Retinal pigment epithelial cell (primary cell): ENCODE data around the gene ABCG1.
"Not testable (repeated sequence)": the region's sequence is repeated elsewhere in the genome, so short reads cannot be mapped to it uniquely, and the experiment has no call there.

ENCODE experiments used
- DNase-seq: peaks from one replicate; pipeline ENCODE4 v3.0.0-alpha.2; 2010; ENCODE audit warnings: low read depth
- H3K4me3 ChIP-seq: 2 replicates; pipeline ENCODE4 v1.5.1; 2011; ENCODE audit warnings: mild to moderate bottlenecking, low read length, control low read depth, moderate library complexity
- TF ChIP-seq, protein P1 (sequence below): conservative IDR thresholded peaks from 2 replicates; pipeline ENCODE4 v1.5.1; 2011; ENCODE audit warnings: low read depth, low read length, control low read depth, inconsistent platforms

The ABCG1 gene

DNA sequence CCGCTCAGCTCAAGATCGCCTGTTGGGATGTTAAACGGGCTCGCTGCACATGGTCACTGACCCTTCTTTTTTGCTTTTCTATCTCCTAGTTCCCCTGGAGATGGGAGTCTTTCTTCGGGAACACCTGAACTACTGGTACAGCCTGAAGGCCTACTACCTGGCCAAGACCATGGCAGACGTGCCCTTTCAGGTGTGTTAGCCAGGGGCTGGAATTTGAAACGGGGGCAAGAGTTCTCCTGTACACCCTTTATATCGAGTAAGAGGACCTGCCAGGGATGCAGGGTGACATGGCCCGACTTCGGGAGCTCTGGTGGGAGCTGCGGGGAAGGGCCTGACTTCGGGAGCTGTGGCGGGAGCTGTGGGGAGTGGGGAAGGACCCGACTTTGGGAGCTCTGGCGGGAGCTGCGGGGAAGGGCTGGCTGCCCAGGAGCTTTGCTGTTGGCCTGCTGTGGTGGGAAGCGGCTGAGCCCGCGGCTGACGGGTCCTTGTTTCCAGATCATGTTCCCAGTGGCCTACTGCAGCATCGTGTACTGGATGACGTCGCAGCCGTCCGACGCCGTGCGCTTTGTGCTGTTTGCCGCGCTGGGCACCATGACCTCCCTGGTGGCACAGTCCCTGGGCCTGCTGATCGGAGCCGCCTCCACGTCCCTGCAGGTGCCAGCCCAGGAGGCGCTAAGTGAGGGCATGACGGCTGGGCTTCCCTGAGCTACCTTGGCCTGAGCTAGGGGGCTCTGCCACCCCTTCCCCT lies 72.2 kb downstream of the ABCG1 start:
- no peak overlapping the region for H3K4me3 ChIP-seq
- no peak for DNase-seq
- TF ChIP-seq, protein P1, sequence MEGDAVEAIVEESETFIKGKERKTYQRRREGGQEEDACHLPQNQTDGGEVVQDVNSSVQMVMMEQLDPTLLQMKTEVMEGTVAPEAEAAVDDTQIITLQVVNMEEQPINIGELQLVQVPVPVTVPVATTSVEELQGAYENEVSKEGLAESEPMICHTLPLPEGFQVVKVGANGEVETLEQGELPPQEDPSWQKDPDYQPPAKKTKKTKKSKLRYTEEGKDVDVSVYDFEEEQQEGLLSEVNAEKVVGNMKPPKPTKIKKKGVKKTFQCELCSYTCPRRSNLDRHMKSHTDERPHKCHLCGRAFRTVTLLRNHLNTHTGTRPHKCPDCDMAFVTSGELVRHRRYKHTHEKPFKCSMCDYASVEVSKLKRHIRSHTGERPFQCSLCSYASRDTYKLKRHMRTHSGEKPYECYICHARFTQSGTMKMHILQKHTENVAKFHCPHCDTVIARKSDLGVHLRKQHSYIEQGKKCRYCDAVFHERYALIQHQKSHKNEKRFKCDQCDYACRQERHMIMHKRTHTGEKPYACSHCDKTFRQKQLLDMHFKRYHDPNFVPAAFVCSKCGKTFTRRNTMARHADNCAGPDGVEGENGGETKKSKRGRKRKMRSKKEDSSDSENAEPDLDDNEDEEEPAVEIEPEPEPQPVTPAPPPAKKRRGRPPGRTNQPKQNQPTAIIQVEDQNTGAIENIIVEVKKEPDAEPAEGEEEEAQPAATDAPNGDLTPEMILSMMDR: no peak

DNA sequence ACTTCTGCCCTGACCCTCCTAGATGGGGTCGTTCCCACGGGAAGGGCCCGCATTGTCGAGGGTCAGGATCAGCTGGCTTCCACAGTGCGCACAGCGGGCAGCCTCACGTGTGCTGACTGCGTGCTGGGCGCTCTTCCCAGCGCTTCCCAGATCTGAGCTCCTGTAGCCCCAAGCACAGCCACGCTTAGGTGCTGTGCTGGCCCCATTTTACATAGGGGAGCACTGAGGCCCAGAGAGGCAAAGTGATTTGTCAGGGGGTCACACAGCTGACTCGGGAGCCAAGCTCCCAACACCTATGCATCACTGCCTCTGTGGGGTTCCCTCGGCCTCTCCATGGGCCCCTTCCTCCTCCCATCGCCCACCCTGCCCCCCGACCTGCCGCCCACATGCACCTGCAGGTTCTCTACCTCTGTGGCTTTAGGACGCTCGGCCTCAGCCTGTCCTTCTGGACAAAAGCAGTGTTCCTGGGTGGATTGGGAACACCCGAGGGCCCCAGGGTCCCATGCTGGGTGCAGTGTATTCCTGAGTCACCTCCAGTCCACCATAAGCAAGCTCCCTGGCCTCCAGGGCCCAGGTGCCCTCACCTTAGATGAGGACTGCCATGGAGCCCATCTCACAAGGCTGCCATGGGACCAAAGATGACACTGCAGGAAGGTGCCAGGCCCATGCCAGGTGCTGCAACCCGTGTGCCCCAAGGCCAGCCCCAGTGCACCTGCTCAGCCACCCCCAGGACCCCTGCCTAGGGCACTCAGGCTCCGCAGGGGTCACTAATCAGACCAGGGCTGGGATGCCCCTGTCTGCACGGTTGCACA lies 73.0 kb downstream of the ABCG1 start:
- TF ChIP-seq, protein P1: no peak
- no peak for DNase-seq
- H3K4me3 ChIP-seq: no peak overlapping the region

DNA sequence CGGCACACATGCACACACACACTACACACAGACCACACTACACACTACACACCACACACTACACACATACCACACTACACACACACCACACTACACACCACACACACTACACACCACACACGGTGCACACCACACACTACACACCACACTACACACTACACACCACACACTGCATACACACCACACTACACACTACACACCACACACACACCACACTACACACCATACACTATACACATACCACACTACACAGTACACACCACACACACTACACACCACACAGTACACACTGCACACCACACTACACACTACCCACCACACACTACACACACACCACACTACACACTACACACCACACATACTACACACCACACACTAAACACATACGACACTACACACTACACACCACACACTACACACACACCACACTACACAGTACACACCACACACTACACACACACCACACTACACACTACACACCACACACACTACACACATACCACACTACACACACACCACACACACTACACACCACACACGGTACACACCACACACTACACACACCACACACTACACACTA lies 73.7 kb downstream of the ABCG1 start:
- not testable (repeated sequence) for DNase-seq, H3K4me3 ChIP-seq

DNA sequence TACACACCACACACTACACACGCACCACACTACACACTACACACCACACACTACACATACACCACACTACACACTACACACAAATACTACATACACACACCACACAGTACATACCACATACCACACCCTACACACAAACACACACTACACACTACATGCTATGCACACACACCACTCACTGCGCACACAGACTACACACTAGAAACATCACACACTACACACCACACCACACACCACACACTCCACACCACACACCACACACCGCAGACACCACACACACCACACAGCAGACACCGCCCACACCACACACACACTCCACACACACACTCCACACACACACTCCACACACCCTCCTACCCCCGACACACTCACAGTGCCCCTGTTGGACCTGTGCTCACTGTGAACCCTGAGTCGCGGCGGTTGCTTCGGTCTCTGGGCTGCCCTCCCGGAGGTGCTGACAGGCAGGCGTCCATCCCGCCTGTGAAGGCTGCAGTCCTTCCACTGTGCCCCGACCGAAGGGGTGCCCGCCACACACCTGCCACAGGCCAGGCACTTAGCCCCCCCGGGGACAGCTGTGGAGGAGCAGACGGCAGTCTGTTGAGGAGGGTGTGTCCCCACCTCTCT lies 74.8 kb downstream of the ABCG1 start:
- TF ChIP-seq, protein P1: no peak
- no peak for DNase-seq
- H3K4me3 ChIP-seq: no peak overlapping the region

DNA sequence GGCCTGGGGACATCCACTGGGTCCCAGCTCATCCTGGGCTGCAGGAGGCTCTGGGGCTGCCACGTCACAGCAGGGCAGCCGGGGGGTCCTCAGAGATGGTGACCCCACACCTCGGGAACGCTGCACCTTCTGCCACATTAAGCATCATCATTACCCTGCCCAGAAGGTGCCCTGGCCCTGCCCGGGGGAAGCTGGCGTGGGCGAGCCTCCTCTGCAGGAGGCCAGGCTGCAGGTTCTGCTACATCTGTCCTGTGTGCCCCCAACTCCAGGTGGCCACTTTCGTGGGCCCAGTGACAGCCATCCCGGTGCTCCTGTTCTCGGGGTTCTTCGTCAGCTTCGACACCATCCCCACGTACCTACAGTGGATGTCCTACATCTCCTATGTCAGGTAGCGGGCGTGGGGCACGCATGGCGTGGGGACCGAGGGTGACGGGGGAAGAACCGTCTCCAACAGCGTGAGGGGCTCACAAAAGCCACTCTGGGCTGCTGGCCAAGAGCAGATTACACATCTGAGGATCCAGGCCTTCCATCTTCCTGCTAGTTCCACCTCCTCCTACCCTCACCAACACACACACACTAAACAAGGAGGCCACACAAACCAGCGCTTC lies 75.4 kb downstream of the ABCG1 start:
- no peak for DNase-seq
- TF ChIP-seq, protein P1: no peak

DNA sequence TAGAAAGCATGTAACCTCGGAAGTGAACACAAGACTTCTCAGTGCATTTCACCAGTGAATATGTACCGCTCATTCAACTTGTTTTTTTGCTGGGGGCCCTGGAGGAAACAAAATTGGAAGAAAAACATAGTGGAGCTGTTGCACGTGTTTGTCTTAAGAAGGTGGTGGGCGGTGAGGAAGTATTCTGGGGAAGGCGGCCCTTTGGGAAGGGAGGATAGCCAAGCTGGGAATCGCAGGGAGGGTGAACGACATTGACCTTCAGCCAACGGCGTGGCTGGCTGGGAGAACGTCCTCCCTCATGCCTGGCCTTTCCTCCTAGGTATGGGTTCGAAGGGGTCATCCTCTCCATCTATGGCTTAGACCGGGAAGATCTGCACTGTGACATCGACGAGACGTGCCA lies 76.9 kb downstream of the ABCG1 start:
- H3K4me3 ChIP-seq: no peak overlapping the region
- TF ChIP-seq, protein P1: no peak
- DNase-seq: no peak

More for the DNA sequence above, 75.4 kb downstream of the ABCG1 start:
- no peak overlapping the region for H3K4me3 ChIP-seq

DNA sequence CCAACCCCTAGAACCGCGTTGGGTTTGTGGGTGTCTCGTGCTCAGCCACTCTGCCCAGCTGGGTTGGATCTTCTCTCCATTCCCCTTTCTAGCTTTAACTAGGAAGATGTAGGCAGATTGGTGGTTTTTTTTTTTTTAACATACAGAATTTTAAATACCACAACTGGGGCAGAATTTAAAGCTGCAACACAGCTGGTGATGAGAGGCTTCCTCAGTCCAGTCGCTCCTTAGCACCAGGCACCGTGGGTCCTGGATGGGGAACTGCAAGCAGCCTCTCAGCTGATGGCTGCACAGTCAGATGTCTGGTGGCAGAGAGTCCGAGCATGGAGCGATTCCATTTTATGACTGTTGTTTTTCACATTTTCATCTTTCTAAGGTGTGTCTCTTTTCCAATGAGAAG lies 77.6 kb downstream of the ABCG1 start:
- no peak overlapping the region for H3K4me3 ChIP-seq
- TF ChIP-seq, protein P1: no peak
- no peak for DNase-seq
